GM23248 (cell line): ENCODE data around the gene DRAXIN. TPM values are rescaled to one million over a fixed set of nuclear protein-coding genes. Genes with fewer than 3 reads are reported as not detected.

Experiments used
- DNase-seq: peaks from one replicate; pipeline ENCODE4 v3.0.0-alpha.2; 2015
- H2AFZ ChIP-seq: fragments of 200-600 bp; sonication (generic); 2 replicates; pipeline ENCODE4 v1.6.1; 2016; ENCODE audit warnings: antibody characterized with exemption
- H3F3A ChIP-seq: fragments of 200-600 bp; sonication (generic); 2 replicates; pipeline ENCODE4 v1.6.1; 2016; ENCODE audit warnings: mild to moderate bottlenecking, antibody characterized with exemption, mixed run types; ENCODE audit not compliant: insufficient read depth
- H3K27ac ChIP-seq: fragments of 200-600 bp; sonication (generic); 2 replicates; pipeline ENCODE4 v1.5.1; 2016; ENCODE audit warnings: mild to moderate bottlenecking
- H3K27me3 ChIP-seq: fragments of 200-600 bp; sonication (generic); replicated peaks from 2 replicates; pipeline ENCODE4 v1.6.1; 2016; ENCODE audit warnings: mild to moderate bottlenecking; ENCODE audit not compliant: insufficient read depth
- H3K36me3 ChIP-seq: fragments of 200-600 bp; sonication (generic); 2 replicates; pipeline ENCODE4 v1.6.1; 2016; ENCODE audit warnings: low read depth, mild to moderate bottlenecking
- H3K4me1 ChIP-seq: fragments of 200-600 bp; sonication (generic); 2 replicates; pipeline ENCODE4 v1.6.1; 2016; ENCODE audit warnings: mild to moderate bottlenecking; ENCODE audit not compliant: insufficient read depth
- H3K4me2 ChIP-seq: fragments of 200-600 bp; sonication (generic); one replicate; pipeline ENCODE4 v1.6.1; 2016; ENCODE audit warnings: mild to moderate bottlenecking; ENCODE audit not compliant: unreplicated experiment
- H3K4me3 ChIP-seq: fragments of 200-600 bp; sonication (generic); 2 replicates; pipeline ENCODE4 v1.5.1; 2016; ENCODE audit warnings: mild to moderate bottlenecking
- H3K79me2 ChIP-seq: fragments of 200-600 bp; sonication (generic); 2 replicates; pipeline ENCODE4 v1.6.1; 2016; ENCODE audit warnings: mild to moderate bottlenecking; ENCODE audit not compliant: insufficient read depth
- H3K9ac ChIP-seq: fragments of 200-600 bp; sonication (generic); 2 replicates; pipeline ENCODE4 v1.6.1; 2016; ENCODE audit warnings: mild to moderate bottlenecking
- H3K9me2 ChIP-seq: fragments of 200-600 bp; sonication (generic); 2 replicates; pipeline ENCODE4 v1.6.1; 2016; ENCODE audit warnings: mixed run types, mild to moderate bottlenecking, moderate library complexity; ENCODE audit not compliant: insufficient read depth
- H3K9me3 ChIP-seq: fragments of 200-600 bp; sonication (generic); one replicate; pipeline ENCODE4 v1.6.1; 2017; ENCODE audit warnings: low read depth
- H4K20me1 ChIP-seq: fragments of 200-600 bp; sonication (generic); 2 replicates; pipeline ENCODE4 v1.6.0; 2016; ENCODE audit not compliant: insufficient read depth
- EZH2 ChIP-seq: fragments of 200-600 bp; sonication (generic); IDR thresholded peaks from 2 replicates; pipeline ENCODE4 v1.6.1; 2018; ENCODE audit warnings: antibody characterized with exemption, mild to moderate bottlenecking; ENCODE audit not compliant: insufficient read depth, poor library complexity, severe bottlenecking
- EZH2phosphoT487 ChIP-seq: fragments of 200-600 bp; sonication (generic); IDR thresholded peaks from 2 replicates; pipeline ENCODE4 v1.6.1; 2018; ENCODE audit warnings: antibody characterized with exemption, moderate library complexity, mild to moderate bottlenecking, low read depth; ENCODE audit not compliant: insufficient read depth
- WGBS, 2 experiments: methylation state at CpG; one replicate each; pipeline ENCODE4 v1.1.6; 2015 to 2017; ENCODE audit warnings: low lambda C conversion rate in 2 of 2, low coverage in 1 of 2; ENCODE audit errors: missing lambda C conversion rate in 2 of 2; 5-methylcytosine and 5-hydroxymethylcytosine counted together
- in situ Hi-C: fragments of 300-500 bp; cut with MboI; formaldehyde crosslinking; loops from 2 replicates; pipeline ENCODE4 v1.15.0; 2020
- polyA plus RNA-seq: library from polyadenylated mRNA; unstranded; fragments of >200 nt; fragmentation: Nextera tagmentation; extraction: Ambion mirVana; gene quantifications from 2 replicates; pipeline ENCODE4 v1.2.1, GENCODE V29; 2016
- total RNA-seq: library from RNA; depleted of rRNA; stranded (reverse); fragments of >200 nt; shearing (Covaris generic); gene quantifications from 2 replicates; pipeline ENCODE4 v1.2.3, GENCODE V29; 2014

DRAXIN gene
- total and polyA plus RNA-seq, 2 experiments from 2014 or later: 0.06 to 0.11 TPM

DNA sequence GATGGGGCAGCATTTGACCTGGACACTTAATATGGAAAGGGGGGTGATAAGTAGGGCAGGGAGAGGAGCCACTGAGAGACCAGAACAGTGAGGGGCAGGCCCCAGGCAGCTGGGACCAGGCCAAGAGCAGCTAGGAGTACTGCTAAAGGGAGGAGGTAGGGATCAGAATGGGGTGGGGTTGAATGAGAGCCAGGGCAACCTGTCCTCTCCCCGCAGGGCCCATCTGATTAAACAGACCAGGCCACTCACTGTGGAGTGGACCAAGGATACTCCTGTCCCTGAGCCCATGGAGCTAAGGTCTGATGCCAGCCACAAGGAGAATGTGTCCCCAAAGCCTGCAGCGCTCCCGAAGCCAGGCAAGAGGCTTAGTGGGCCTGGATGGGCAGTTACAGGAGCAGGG lies 72.6 kb downstream of the DRAXIN start:
- H3K4me3 ChIP-seq: no peak overlapping the region
- no peaks in the 10 kb centered on the region for H3K9me2 ChIP-seq
- no peak overlapping the region for H2AFZ ChIP-seq
- no peaks in the 10 kb centered on the region for H3K36me3 ChIP-seq
- no peaks in the 10 kb centered on the region for H3F3A ChIP-seq
- no peaks in the 10 kb centered on the region for H3K79me2 ChIP-seq
- no peak for DNase-seq
- in situ Hi-C loops: no loop called here
- no peak overlapping the region for H3K27ac ChIP-seq
- H3K27me3 ChIP-seq: peaks cover 5% of the 10 kb centered on the region
- 55 to 67% methylated on average over 3 of the region's 3 CpGs for WGBS, 2 experiments
- no peak overlapping the region for H3K9ac ChIP-seq
- no peak overlapping the region for H3K4me2 ChIP-seq
- H4K20me1 ChIP-seq: no peaks in the 10 kb centered on the region
- TF ChIP-seq EZH2: no peak
- TF ChIP-seq EZH2phosphoT487: no peak
- no peaks in the 10 kb centered on the region for H3K9me3 ChIP-seq
- no peaks in the 10 kb centered on the region for H3K4me1 ChIP-seq

DNA sequence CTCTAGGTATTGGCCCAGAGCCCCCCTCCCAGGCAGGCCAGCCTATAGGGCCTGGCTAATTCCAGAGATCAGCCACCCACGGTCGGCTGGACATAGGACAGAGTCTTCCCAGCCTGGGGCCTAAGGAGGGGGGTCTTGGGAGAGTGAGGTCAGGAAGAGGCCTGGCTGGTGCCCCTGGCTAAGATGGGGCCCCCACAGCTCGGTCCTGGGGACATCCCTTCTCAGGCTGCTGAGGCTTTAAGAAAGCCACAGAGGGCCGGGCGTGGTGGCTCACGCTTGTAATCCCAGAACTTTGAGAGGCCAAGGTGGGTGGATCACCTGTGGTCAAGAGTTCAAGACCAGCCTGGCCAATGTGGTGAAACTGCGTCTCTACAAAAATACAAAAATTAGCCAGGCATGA lies 73.0 kb downstream of the DRAXIN start:
- DNase-seq: no peak
- H3K9me2 ChIP-seq: no peaks in the 10 kb centered on the region
- no peaks in the 10 kb centered on the region for H3K79me2 ChIP-seq
- TF ChIP-seq EZH2 (no peak), EZH2phosphoT487 (no peak)
- no peaks in the 10 kb centered on the region for H3K9me3 ChIP-seq
- in situ Hi-C loops: no loop called here
- no peaks in the 10 kb centered on the region for H4K20me1 ChIP-seq
- no peaks in the 10 kb centered on the region for H3F3A ChIP-seq
- 85 to 88% methylated on average over 7 of the region's 7 CpGs for WGBS, 2 experiments
- H3K4me1 ChIP-seq: no peaks in the 10 kb centered on the region
- peaks cover 5% of the 10 kb centered on the region for H3K27me3 ChIP-seq
- H3K27ac ChIP-seq: no peak overlapping the region
- no peak overlapping the region for H3K4me2 ChIP-seq
- H2AFZ ChIP-seq: no peak overlapping the region
- no peaks in the 10 kb centered on the region for H3K36me3 ChIP-seq
- no peak overlapping the region for H3K4me3 ChIP-seq
- no peak overlapping the region for H3K9ac ChIP-seq

DNA sequence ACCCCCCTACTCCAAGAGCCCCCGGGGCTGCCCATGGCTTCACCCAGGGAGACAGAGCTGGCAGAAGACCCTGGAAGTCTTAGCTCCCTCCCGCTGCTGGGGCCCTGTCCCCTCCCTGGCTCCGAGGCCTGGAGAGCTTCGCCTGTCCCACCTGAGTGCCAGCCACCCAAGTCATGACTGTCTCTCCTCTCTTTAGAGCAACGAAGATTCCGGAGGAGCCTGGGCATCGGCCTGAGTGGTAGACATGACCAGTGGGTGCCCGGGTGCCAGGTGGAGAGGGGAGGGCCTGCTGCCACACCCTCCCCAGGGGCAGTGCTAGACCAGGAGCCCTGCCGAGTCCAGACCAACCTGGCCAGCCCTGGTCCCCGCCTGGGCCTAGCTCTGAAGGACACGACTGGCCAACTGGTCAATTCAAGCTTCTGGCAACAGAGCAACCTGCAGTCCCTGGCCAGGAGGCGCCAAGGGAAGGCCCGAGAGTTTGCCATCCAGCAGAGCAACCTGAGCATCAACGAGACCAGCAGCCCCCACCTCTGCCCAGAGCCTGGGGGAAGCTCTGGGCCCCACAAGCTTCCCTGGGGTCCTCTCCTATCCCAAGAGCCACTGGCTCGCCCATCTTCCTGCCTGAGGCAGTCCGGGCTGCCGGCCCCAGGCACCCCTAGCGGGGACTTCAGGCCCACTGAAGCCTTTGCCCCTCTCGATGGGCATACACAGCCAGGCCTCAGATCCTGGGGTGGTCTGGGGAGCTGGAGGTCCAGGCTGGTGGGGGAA lies 74.3 kb downstream of the DRAXIN start:
- Histone ChIP-seq H3K9me3 (no peaks in the 10 kb centered on the region), H3K79me2 (no peaks in the 10 kb centered on the region), H3K9me2 (no peaks in the 10 kb centered on the region), H3K9ac (no peak overlapping the region), H3K27ac (no peak overlapping the region), H3K4me3 (no peak overlapping the region), H3K4me1 (no peaks in the 10 kb centered on the region), H3K27me3 (peaks cover 5% of the 10 kb centered on the region), H2AFZ (no peak overlapping the region), H3K36me3 (no peaks in the 10 kb centered on the region), H3F3A (no peaks in the 10 kb centered on the region), H4K20me1 (no peaks in the 10 kb centered on the region), H3K4me2 (no peak overlapping the region)
- in situ Hi-C loops: no loop called here
- TF ChIP-seq EZH2 (no peak), EZH2phosphoT487 (no peak)
- DNase-seq: no peak
- 81 to 83% methylated on average over 18 to 19 of the region's 19 CpGs for WGBS, 2 experiments

DNA sequence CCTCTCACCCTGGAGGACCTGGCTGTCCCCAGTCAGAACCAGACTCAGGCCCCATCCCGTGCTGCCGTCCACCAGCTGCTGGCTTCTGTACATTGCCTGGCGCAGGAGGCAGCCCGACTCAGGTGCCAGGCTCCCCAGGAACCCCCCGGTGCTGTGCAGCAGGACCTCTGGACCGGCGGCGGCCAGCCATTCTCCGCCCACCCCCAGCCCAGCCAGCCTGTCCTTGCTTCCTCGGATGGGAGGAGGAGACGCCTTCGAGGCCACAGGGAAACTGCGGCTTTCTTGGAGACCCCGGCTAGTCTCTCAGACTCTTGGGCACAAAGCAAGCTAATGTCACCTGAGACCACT lies 74.9 kb downstream of the DRAXIN start:
- no peaks in the 10 kb centered on the region for H3K79me2 ChIP-seq
- no peaks in the 10 kb centered on the region for H3F3A ChIP-seq
- no peaks in the 10 kb centered on the region for H3K9me2 ChIP-seq
- H3K36me3 ChIP-seq: no peaks in the 10 kb centered on the region
- no peak overlapping the region for H3K4me2 ChIP-seq
- in situ Hi-C loops: no loop called here
- H3K4me1 ChIP-seq: no peaks in the 10 kb centered on the region
- H3K4me3 ChIP-seq: no peak overlapping the region
- peaks cover 5% of the 10 kb centered on the region for H3K27me3 ChIP-seq
- no peak for DNase-seq
- H3K9ac ChIP-seq: no peak overlapping the region
- no peak overlapping the region for H3K27ac ChIP-seq
- no peaks in the 10 kb centered on the region for H3K9me3 ChIP-seq
- H4K20me1 ChIP-seq: no peaks in the 10 kb centered on the region
- WGBS, 2 experiments: 79 to 88% methylated on average over 14 of the region's 14 CpGs
- no peak for TF ChIP-seq EZH2phosphoT487
- TF ChIP-seq EZH2: no peak
- no peak overlapping the region for H2AFZ ChIP-seq
